ENCODE results near the gene TMEM239. TPM values are rescaled to one million over a fixed set of nuclear protein-coding genes. Genes with fewer than 3 reads are reported as not detected.

TMEM239 gene
- total and polyA plus RNA-seq, 4 donors, result not detected

DNA sequence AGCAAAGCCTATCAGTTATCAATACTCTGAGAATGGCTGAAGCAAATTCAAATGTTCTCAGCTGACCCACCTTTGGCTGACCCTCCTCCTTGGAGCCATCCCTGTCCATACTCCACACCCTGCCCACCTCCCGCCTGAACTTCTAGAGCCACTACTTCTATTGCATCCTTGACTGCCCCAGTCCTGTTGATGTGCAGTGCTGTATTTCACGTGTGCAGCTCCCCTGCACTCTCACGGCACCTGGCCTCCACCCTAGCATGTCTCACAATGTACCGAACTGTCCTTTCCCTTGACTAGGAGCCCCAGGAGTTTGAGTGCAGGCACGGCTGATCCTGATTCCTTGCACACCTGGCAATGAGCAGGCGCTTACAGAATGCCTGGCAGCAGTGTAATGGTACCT lies 22.7 kb upstream of the TMEM239 start:
- no peak for DNase-seq (ENCODE audit: low spot score)
- peaks cover 0 to 6% (median 1%) of the 10 kb centered on the region in 4 donors for H3K27me3 ChIP-seq (ENCODE audit: control insufficient read depth in 4 of 4, insufficient read depth in 4 of 4, low read length in 3 of 4)
- H3K9me3 ChIP-seq (ENCODE audit: control insufficient read depth in 4 of 4, low read length in 3 of 4), result no peaks in the 10 kb centered on the region
- no peak overlapping the region for H3K4me3 ChIP-seq (ENCODE audit: low read depth in 1 of 3, low read length in 3 of 3)
- H3K4me1 ChIP-seq (ENCODE audit: control insufficient read depth in 4 of 4, insufficient read depth in 4 of 4, low read length in 3 of 4), result no peaks in the 10 kb centered on the region
- 89% methylated on average over 6 of the region's 6 CpGs for WGBS
- no peak overlapping the region for H3K27ac ChIP-seq (ENCODE audit: low read depth in 1 of 2, low read length in 2 of 2)
- no peak overlapping the region for H3K9ac ChIP-seq (ENCODE audit: low read depth in 1 of 2, low read length in 2 of 2)
- no peaks in the 10 kb centered on the region for H3K36me3 ChIP-seq (ENCODE audit: control insufficient read depth in 4 of 4, insufficient read depth in 3 of 4, low read depth in 1 of 4, low read length in 3 of 4)
- TF ChIP-seq, protein P1, sequence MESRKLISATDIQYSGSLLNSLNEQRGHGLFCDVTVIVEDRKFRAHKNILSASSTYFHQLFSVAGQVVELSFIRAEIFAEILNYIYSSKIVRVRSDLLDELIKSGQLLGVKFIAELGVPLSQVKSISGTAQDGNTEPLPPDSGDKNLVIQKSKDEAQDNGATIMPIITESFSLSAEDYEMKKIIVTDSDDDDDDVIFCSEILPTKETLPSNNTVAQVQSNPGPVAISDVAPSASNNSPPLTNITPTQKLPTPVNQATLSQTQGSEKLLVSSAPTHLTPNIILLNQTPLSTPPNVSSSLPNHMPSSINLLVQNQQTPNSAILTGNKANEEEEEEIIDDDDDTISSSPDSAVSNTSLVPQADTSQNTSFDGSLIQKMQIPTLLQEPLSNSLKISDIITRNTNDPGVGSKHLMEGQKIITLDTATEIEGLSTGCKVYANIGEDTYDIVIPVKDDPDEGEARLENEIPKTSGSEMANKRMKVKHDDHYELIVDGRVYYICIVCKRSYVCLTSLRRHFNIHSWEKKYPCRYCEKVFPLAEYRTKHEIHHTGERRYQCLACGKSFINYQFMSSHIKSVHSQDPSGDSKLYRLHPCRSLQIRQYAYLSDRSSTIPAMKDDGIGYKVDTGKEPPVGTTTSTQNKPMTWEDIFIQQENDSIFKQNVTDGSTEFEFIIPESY (IDR thresholded peaks at IDR 0.05), result no peak
- TF ChIP-seq FOXA1 (IDR thresholded peaks at IDR 0.05), result no peak
- TF ChIP-seq GABPA (IDR thresholded peaks at IDR 0.05 in 1 of 2, conservative IDR thresholded peaks at IDR 0.05 in 1 of 2), result no peak
- TF ChIP-seq, protein P2, sequence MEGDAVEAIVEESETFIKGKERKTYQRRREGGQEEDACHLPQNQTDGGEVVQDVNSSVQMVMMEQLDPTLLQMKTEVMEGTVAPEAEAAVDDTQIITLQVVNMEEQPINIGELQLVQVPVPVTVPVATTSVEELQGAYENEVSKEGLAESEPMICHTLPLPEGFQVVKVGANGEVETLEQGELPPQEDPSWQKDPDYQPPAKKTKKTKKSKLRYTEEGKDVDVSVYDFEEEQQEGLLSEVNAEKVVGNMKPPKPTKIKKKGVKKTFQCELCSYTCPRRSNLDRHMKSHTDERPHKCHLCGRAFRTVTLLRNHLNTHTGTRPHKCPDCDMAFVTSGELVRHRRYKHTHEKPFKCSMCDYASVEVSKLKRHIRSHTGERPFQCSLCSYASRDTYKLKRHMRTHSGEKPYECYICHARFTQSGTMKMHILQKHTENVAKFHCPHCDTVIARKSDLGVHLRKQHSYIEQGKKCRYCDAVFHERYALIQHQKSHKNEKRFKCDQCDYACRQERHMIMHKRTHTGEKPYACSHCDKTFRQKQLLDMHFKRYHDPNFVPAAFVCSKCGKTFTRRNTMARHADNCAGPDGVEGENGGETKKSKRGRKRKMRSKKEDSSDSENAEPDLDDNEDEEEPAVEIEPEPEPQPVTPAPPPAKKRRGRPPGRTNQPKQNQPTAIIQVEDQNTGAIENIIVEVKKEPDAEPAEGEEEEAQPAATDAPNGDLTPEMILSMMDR (IDR thresholded peaks at IDR 0.05; ENCODE audit: low read depth, low read length, missing input control), result no peak
- TF ChIP-seq FOXA2 (IDR thresholded peaks at IDR 0.05), result no peak
- no peak for TF ChIP-seq TAF1 (conservative IDR thresholded peaks at IDR 0.05)
- TF ChIP-seq, protein P3, sequence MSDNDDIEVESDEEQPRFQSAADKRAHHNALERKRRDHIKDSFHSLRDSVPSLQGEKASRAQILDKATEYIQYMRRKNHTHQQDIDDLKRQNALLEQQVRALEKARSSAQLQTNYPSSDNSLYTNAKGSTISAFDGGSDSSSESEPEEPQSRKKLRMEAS (IDR thresholded peaks at IDR 0.05), result no peak
- TF ChIP-seq SP1 (IDR thresholded peaks at IDR 0.05), result no peak
- TF ChIP-seq HNF4A (conservative IDR thresholded peaks at IDR 0.05), result no peak

DNA sequence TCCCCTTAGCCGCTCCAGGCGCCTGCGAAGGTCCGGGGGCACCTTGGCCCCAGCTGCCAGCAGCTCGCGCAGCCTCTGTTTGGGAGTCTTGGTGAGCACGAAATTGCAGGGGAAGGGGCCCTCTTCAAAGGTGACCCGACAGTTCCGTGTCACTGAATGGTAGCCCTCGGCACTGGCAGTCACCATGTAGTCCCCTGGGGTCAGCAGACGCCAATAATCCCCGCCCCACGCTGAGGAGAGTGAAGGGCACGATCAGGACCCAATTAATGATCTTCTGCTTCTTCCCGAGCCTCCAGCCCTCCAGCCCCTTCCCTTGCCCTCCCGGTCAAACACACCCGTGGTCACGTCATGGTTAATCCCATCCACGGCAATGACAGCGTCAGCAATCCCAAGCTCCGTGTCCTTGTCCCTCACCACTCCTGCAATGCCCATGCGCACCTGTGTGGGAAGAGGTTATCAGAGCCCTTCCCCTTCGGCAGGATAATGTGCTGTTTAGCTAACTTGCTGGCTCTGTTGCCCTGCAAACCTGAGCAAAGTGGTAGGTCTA lies 21.9 kb upstream of the TMEM239 start:
- no peak for DNase-seq (ENCODE audit: low spot score)
- Histone ChIP-seq H3K9me3 (ENCODE audit: control insufficient read depth in 4 of 4, low read length in 3 of 4) (no peaks in the 10 kb centered on the region), H3K27ac (ENCODE audit: low read depth in 1 of 2, low read length in 2 of 2) (no peak overlapping the region), H3K4me3 (ENCODE audit: low read depth in 1 of 3, low read length in 3 of 3) (no peak overlapping the region), H3K4me1 (ENCODE audit: control insufficient read depth in 4 of 4, insufficient read depth in 4 of 4, low read length in 3 of 4) (no peaks in the 10 kb centered on the region), H3K9ac (ENCODE audit: low read depth in 1 of 2, low read length in 2 of 2) (no peak overlapping the region), H3K27me3 (ENCODE audit: control insufficient read depth in 4 of 4, insufficient read depth in 4 of 4, low read length in 3 of 4) (peaks cover 0 to 6% (median 1%) of the 10 kb centered on the region in 4 donors), H3K36me3 (ENCODE audit: control insufficient read depth in 4 of 4, insufficient read depth in 3 of 4, low read depth in 1 of 4, low read length in 3 of 4) (no peaks in the 10 kb centered on the region)
- TF ChIP-seq HNF4G (IDR thresholded peaks at IDR 0.05) (no peak), FOXA1 (IDR thresholded peaks at IDR 0.05) (no peak), YY1 (IDR thresholded peaks at IDR 0.05) (no peak), RXRA (IDR thresholded peaks at IDR 0.05) (no peak), JUND (IDR thresholded peaks at IDR 0.05) (no peak), FOXA2 (IDR thresholded peaks at IDR 0.05) (no peak), NR2F2 (IDR thresholded peaks at IDR 0.05) (no peak)
- TF ChIP-seq, protein P2 (IDR thresholded peaks at IDR 0.05; ENCODE audit: low read depth, low read length, missing input control), result no peak
- TF ChIP-seq, protein P3 (IDR thresholded peaks at IDR 0.05), result no peak
- TF ChIP-seq, protein P1 (IDR thresholded peaks at IDR 0.05), result no peak
- TF ChIP-seq, protein P4, sequence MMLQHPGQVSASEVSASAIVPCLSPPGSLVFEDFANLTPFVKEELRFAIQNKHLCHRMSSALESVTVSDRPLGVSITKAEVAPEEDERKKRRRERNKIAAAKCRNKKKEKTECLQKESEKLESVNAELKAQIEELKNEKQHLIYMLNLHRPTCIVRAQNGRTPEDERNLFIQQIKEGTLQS (IDR thresholded peaks at IDR 0.05), result no peak
- WGBS, result 86% methylated on average over 23 of the region's 23 CpGs

All from liver (tissue), 9 donors.